SK-N-SH (cell line): ENCODE results near the gene KRTAP5-9. TPM values are rescaled to one million over a fixed set of nuclear protein-coding genes. Genes with fewer than 3 reads are reported as not detected.

Experiments
- CTCF ChIA-PET: fragments of 300-600, 350-600 bp; formaldehyde crosslinking; extraction: SDS; loops from one replicate; lab custom pipeline; 2021; lab: Yijun Ruan, JAX
- POLR2A ChIA-PET: fragments of 350-600 bp; sonication (Branson Sonifier 250); formaldehyde crosslinking; extraction: SDS; loops from one replicate; lab custom pipeline; 2020; ENCODE audit warnings: antibody characterized with exemption, inconsistent platforms; lab: Yijun Ruan, JAX
- DNase-seq: peaks from one replicate; pipeline ENCODE4 v3.0.0; 2012
- H2AFZ ChIP-seq: fragments of 200-600 bp; sonication (generic); 2 replicates; pipeline ENCODE4 v1.8.1; 2016; ENCODE audit warnings: antibody characterized with exemption, mild to moderate bottlenecking, low read depth
- H3F3A ChIP-seq: fragments of 200-600 bp; sonication (generic); replicated peaks from 2 replicates; pipeline ENCODE3; 2016; ENCODE audit warnings: antibody characterized with exemption, mild to moderate bottlenecking; ENCODE audit not compliant: insufficient read depth
- H3K27ac ChIP-seq, 2 experiments: fragments of 200-500 bp in 1 of 2; fragments of 200-600 bp in 1 of 2; sonication (Bioruptor generic) in 1 of 2; sonication (generic), shearing (Covaris generic) in 1 of 2; 2 replicates each; pipeline versions ENCODE4 v1.5.1 to v1.6.1; 2014 to 2016; ENCODE audit warnings: low read depth in 2 of 2, inconsistent platforms in 1 of 2, low read length in 1 of 2, mild to moderate bottlenecking in 1 of 2, mixed read lengths in 1 of 2
- H3K27me3 ChIP-seq: fragments of 200-600 bp; sonication (generic), shearing (Covaris generic); 2 replicates; pipeline ENCODE4 v1.6.1; 2016; ENCODE audit warnings: mixed run types; ENCODE audit not compliant: insufficient read depth
- H3K36me3 ChIP-seq, 2 experiments: fragments of 200-500 bp in 1 of 2; fragments of 200-600 bp in 1 of 2; sonication (Bioruptor generic) in 1 of 2; sonication (generic) in 1 of 2; replicated peaks in 1 of 2; 2 replicates each; pipeline versions ENCODE3 to v1.5.1; 2014 to 2016; ENCODE audit warnings: low read length in 1 of 2, mild to moderate bottlenecking in 1 of 2; ENCODE audit not compliant: insufficient read depth in 2 of 2, control insufficient read depth in 1 of 2
- H3K4me1 ChIP-seq, 2 experiments: fragments of 200-500 bp in 1 of 2; fragments of 200-600 bp in 1 of 2; sonication (Bioruptor generic) in 1 of 2; sonication (generic), shearing (Covaris generic) in 1 of 2; 2 replicates each; pipeline versions ENCODE4 v1.5.1 to v1.6.1; 2014 to 2016; ENCODE audit warnings: low read depth in 1 of 2, low read length in 1 of 2, mixed run types in 1 of 2; ENCODE audit not compliant: insufficient read depth in 2 of 2, control insufficient read depth in 1 of 2
- H3K4me2 ChIP-seq: fragments of 200-600 bp; sonication (generic), shearing (Covaris generic); 2 replicates; pipeline ENCODE4 v1.6.1; 2017; ENCODE audit warnings: mixed run types
- H3K4me3 ChIP-seq, 2 experiments: fragments of 200-500 bp in 1 of 2; fragments of 200-600 bp in 1 of 2; sonication (Bioruptor generic) in 1 of 2; sonication (generic), shearing (Covaris generic) in 1 of 2; 2 replicates each; pipeline versions ENCODE4 v1.5.1 to v1.8.1; 2014 to 2016; ENCODE audit warnings: low read depth in 2 of 2, inconsistent platforms in 1 of 2, low read length in 1 of 2, mild to moderate bottlenecking in 1 of 2, mixed read lengths in 1 of 2, moderate library complexity in 1 of 2
- H3K79me2 ChIP-seq: fragments of 200-600 bp; sonication (generic); 2 replicates; pipeline ENCODE4 v1.8.1; 2017; ENCODE audit warnings: mild to moderate bottlenecking; ENCODE audit not compliant: insufficient read depth
- H3K9ac ChIP-seq: fragments of 200-600 bp; sonication (generic); 2 replicates; pipeline ENCODE4 v1.6.1; 2017; ENCODE audit warnings: mixed run types
- H3K9me2 ChIP-seq: fragments of 200-600 bp; sonication (generic); 2 replicates; pipeline ENCODE4 v1.6.1; 2017; ENCODE audit warnings: mixed run types
- H3K9me3 ChIP-seq: fragments of 200-600 bp; sonication (generic); 2 replicates; pipeline ENCODE4 v1.6.1; 2017; ENCODE audit warnings: mixed run types, mild to moderate bottlenecking, moderate library complexity
- H4K20me1 ChIP-seq: fragments of 200-600 bp; sonication (generic); 2 replicates; pipeline ENCODE4 v1.6.1; 2017; ENCODE audit warnings: mild to moderate bottlenecking, mixed run types; ENCODE audit not compliant: insufficient read depth
- CHD2 ChIP-seq: fragments of 150-350 bp; IDR thresholded peaks from 2 replicates; pipeline ENCODE4 v1.6.1; 2018; ENCODE audit warnings: low read length; ENCODE audit not compliant: partially characterized antibody
- ELF1 ChIP-seq: IDR thresholded peaks from 2 replicates; pipeline ENCODE4 v1.4.0; 2012
- EZH2phosphoT487 ChIP-seq: fragments of 200-600 bp; sonication (generic); IDR thresholded peaks from 2 replicates; pipeline ENCODE4 v1.6.1; 2017; ENCODE audit warnings: low read depth, mixed run types, mild to moderate bottlenecking, antibody characterized with exemption, moderate library complexity, borderline replicate concordance
- FOXJ3 ChIP-seq: sonication (generic); formaldehyde crosslinking; IDR thresholded peaks from 2 replicates; pipeline ENCODE4 v1.5.1; 2020; ENCODE audit warnings: mild to moderate bottlenecking, missing genetic modification reagents
- FOXM1 ChIP-seq: IDR thresholded peaks from 2 replicates; pipeline ENCODE4 v1.4.0; 2012; ENCODE audit warnings: low read depth, mild to moderate bottlenecking
- GABPA ChIP-seq: IDR thresholded peaks from 2 replicates; pipeline ENCODE4 v1.4.0; 2012; ENCODE audit warnings: low read depth, mild to moderate bottlenecking
- GATA2 ChIP-seq: sonication (generic); formaldehyde crosslinking; IDR thresholded peaks from 2 replicates; pipeline ENCODE4 v1.5.0; 2020; ENCODE audit warnings: mild to moderate bottlenecking, missing genetic modification reagents
- JUND ChIP-seq: IDR thresholded peaks from 2 replicates; pipeline ENCODE4 v1.4.0; 2012
- MAX ChIP-seq: IDR thresholded peaks from 2 replicates; pipeline ENCODE4 v1.4.0; 2012; ENCODE audit warnings: low read depth
- NFIC ChIP-seq: IDR thresholded peaks from 2 replicates; pipeline ENCODE4 v1.4.0; 2012; ENCODE audit warnings: borderline replicate concordance
- PBX3 ChIP-seq: IDR thresholded peaks from 2 replicates; pipeline ENCODE4; 2012
- POLR2AphosphoS5 ChIP-seq: IDR thresholded peaks from 2 replicates; pipeline ENCODE4 v1.6.1; 2012; ENCODE audit warnings: low read depth, low read length
- RCOR1 ChIP-seq: fragments of 150-350 bp; IDR thresholded peaks from 2 replicates; pipeline ENCODE4 v1.6.1; 2017; ENCODE audit warnings: antibody characterized with exemption, low read length
- RFX5 ChIP-seq: IDR thresholded peaks from 2 replicates; pipeline ENCODE4 v1.6.1; 2012; ENCODE audit warnings: mild to moderate bottlenecking, improper control_type of control experiment, low read length
- RXRA ChIP-seq: IDR thresholded peaks from 2 replicates; pipeline ENCODE4 v1.4.0; 2012; ENCODE audit warnings: low read depth, mild to moderate bottlenecking, borderline replicate concordance
- SIN3A ChIP-seq: IDR thresholded peaks from 2 replicates; pipeline ENCODE4 v1.6.1; 2012; ENCODE audit warnings: low read depth, mild to moderate bottlenecking, low read length, moderate library complexity, borderline replicate concordance
- SMC3 ChIP-seq: IDR thresholded peaks from 2 replicates; pipeline ENCODE4 v1.6.1; 2012; ENCODE audit warnings: low read depth, low read length, improper control_type of control experiment
- TAF1 ChIP-seq: IDR thresholded peaks from 2 replicates; pipeline ENCODE4 v1.6.1; 2012; ENCODE audit warnings: low read depth, mild to moderate bottlenecking, low read length, moderate library complexity, borderline replicate concordance
- TCF12 ChIP-seq: IDR thresholded peaks from 2 replicates; pipeline ENCODE4 v1.4.0; 2012
- TEAD4 ChIP-seq: IDR thresholded peaks from 2 replicates; pipeline ENCODE4 v1.4.0; 2012; ENCODE audit warnings: mild to moderate bottlenecking, borderline replicate concordance; ENCODE audit not compliant: insufficient read depth
- YY1 ChIP-seq: IDR thresholded peaks from 2 replicates; pipeline ENCODE4 v1.4.0; 2012; ENCODE audit warnings: low read depth, mild to moderate bottlenecking
- WGBS: methylation state at CpG from one replicate; pipeline ENCODE4 v1.1.6; 2017; ENCODE audit warnings: low lambda C conversion rate; 5-methylcytosine and 5-hydroxymethylcytosine counted together
- polyA plus RNA-seq, 3 experiments: library from polyadenylated mRNA; depleted of rRNA; stranded (reverse); fragments of >200 nt; gene quantifications; 2 replicates each; pipeline ENCODE4 v1.2.3, GENCODE V29; 2012
- TF ChIP-seq, protein P1 (sequence below): fragments of 150-350 bp; IDR thresholded peaks from 2 replicates; pipeline ENCODE4 v1.6.1; 2017; ENCODE audit warnings: antibody characterized with exemption, low read length, low read depth, borderline replicate concordance
- TF ChIP-seq, protein P2 (sequence below): fragments of 200-600 bp; sonication (generic); IDR thresholded peaks from 2 replicates; pipeline ENCODE4 v1.6.1; 2017; ENCODE audit warnings: antibody characterized with exemption, mild to moderate bottlenecking, moderate library complexity

The KRTAP5-9 gene
- polyA plus RNA-seq, 1 of the 3 experiments (the other 2 are of a cell fraction), result not detected

- Histone ChIP-seq H3K27me3 (no peaks in the 10 kb centered on the region), H3K27ac (no peak overlapping the region), H3K4me2 (no peak overlapping the region), H3K36me3 (no peaks in the 10 kb centered on the region), H2AFZ (no peak overlapping the region), H3K79me2 (no peaks in the 10 kb centered on the region), H3K4me3 (no peak overlapping the region), H3F3A (no peaks in the 10 kb centered on the region), H3K9me2 (no peaks in the 10 kb centered on the region), H3K4me1 (peaks cover 0 to 10% of the 10 kb centered on the region in 2 experiments; a peak in 1 of 4 replicates), H3K9ac (no peak overlapping the region), H3K9me3 (no peaks in the 10 kb centered on the region), H4K20me1 (no peaks in the 10 kb centered on the region)
- DNase-seq, result no peak
- ChIA-PET CTCF (interaction anchor here (1.0 to 1.2 kb wide), 2 partner anchors 35 to 38 kb away, joined by 3 read pairs; no protein-coding TSS in a partner anchor), POLR2A (no interaction called here)
- 36% methylated on average over 6 of the region's 6 CpGs for WGBS
- TF ChIP-seq POLR2AphosphoS5, result no peak
- no peak for TF ChIP-seq ELF1
- no peak for TF ChIP-seq CHD2
- TF ChIP-seq RFX5, result no peak
- TF ChIP-seq TEAD4, result no peak
- TF ChIP-seq PBX3, result no peak
- TF ChIP-seq MAX, result no peak
- no peak for TF ChIP-seq JUND
- no peak for TF ChIP-seq TCF12
- TF ChIP-seq, protein P1, sequence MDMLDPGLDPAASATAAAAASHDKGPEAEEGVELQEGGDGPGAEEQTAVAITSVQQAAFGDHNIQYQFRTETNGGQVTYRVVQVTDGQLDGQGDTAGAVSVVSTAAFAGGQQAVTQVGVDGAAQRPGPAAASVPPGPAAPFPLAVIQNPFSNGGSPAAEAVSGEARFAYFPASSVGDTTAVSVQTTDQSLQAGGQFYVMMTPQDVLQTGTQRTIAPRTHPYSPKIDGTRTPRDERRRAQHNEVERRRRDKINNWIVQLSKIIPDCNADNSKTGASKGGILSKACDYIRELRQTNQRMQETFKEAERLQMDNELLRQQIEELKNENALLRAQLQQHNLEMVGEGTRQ, result no peak
- no peak for TF ChIP-seq SMC3
- no peak for TF ChIP-seq RCOR1
- no peak for TF ChIP-seq FOXJ3 (CRISPR knock-in tag)
- TF ChIP-seq RXRA, result no peak
- no peak for TF ChIP-seq EZH2phosphoT487
Observed at GRCh38 chr11:71544525-71545214, 3.5 kb upstream of the KRTAP5-9 start.

GRCh38 chr11:71545405-71545966 is 2.7 kb upstream of the KRTAP5-9 start:
- no peak overlapping the region for H3K4me2 ChIP-seq
- no peaks in the 10 kb centered on the region for H3K9me3 ChIP-seq
- no peaks in the 10 kb centered on the region for H3K79me2 ChIP-seq
- no peak overlapping the region for H3K27ac ChIP-seq
- H3K4me1 ChIP-seq, result peaks cover 0 to 10% of the 10 kb centered on the region in 2 experiments; a peak in 1 of 4 replicates
- ChIA-PET POLR2A (no interaction called here), CTCF (interaction anchor here (1.0 to 2.0 kb wide), 3 partner anchors 18 to 35 kb away, joined by 3 to 7 read pairs (median 5); no protein-coding TSS in a partner anchor)
- no peak overlapping the region for H2AFZ ChIP-seq
- H4K20me1 ChIP-seq, result no peaks in the 10 kb centered on the region
- no peak for DNase-seq
- H3K36me3 ChIP-seq, result no peaks in the 10 kb centered on the region
- no peaks in the 10 kb centered on the region for H3F3A ChIP-seq
- no peaks in the 10 kb centered on the region for H3K9me2 ChIP-seq
- no peak overlapping the region for H3K4me3 ChIP-seq
- 68% methylated on average over 12 of the region's 12 CpGs for WGBS
- H3K27me3 ChIP-seq, result no peaks in the 10 kb centered on the region
- no peak overlapping the region for H3K9ac ChIP-seq
- TF ChIP-seq GABPA, result no peak
- TF ChIP-seq EZH2phosphoT487, result no peak
- no peak for TF ChIP-seq TAF1
- no peak for TF ChIP-seq FOXM1
- no peak for TF ChIP-seq YY1
- TF ChIP-seq, protein P2, sequence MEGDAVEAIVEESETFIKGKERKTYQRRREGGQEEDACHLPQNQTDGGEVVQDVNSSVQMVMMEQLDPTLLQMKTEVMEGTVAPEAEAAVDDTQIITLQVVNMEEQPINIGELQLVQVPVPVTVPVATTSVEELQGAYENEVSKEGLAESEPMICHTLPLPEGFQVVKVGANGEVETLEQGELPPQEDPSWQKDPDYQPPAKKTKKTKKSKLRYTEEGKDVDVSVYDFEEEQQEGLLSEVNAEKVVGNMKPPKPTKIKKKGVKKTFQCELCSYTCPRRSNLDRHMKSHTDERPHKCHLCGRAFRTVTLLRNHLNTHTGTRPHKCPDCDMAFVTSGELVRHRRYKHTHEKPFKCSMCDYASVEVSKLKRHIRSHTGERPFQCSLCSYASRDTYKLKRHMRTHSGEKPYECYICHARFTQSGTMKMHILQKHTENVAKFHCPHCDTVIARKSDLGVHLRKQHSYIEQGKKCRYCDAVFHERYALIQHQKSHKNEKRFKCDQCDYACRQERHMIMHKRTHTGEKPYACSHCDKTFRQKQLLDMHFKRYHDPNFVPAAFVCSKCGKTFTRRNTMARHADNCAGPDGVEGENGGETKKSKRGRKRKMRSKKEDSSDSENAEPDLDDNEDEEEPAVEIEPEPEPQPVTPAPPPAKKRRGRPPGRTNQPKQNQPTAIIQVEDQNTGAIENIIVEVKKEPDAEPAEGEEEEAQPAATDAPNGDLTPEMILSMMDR, result no peak
- no peak for TF ChIP-seq POLR2AphosphoS5
- TF ChIP-seq TCF12, result no peak
- TF ChIP-seq ELF1, result no peak
- TF ChIP-seq GATA2 (CRISPR knock-in tag), result no peak
- no peak for TF ChIP-seq NFIC
- TF ChIP-seq JUND, result no peak
- no peak for TF ChIP-seq SIN3A
